GM12891 (cell line): ENCODE measurements around the gene PITPNC1.

Experiments used
- POLR2AphosphoS5 ChIP-seq: IDR thresholded peaks from 2 replicates; pipeline ENCODE4 v1.6.1; 2011; ENCODE audit warnings: low read depth, low read length, control low read depth
- TAF1 ChIP-seq: IDR thresholded peaks from 2 replicates; pipeline ENCODE4 v1.6.1; 2011; ENCODE audit warnings: low read depth, low read length, control low read depth

GRCh38 chr17:67708378-67708777 is 331.3 kb downstream of the PITPNC1 start:
- no peak for TF ChIP-seq POLR2AphosphoS5
- TF ChIP-seq TAF1 = no peak
